Colonic mucosa (tissue), 4 donors: ENCODE measurements around the gene ADISSP. TPM values are rescaled to one million over a fixed set of nuclear protein-coding genes. Genes with fewer than 3 reads are reported as not detected.
A peak's percentile ranks its signal among the peaks of the same experiment; 100 is the strongest.

Experiments used
- DNase-seq: peaks from one replicate; pipeline ENCODE4 v3.0.0-alpha.2; 2020
- H3K27ac ChIP-seq: fragments of 200-600 bp; one replicate; pipeline ENCODE4 v1.8.0; 2021
- H3K27me3 ChIP-seq: fragments of 200-600 bp; one replicate; pipeline ENCODE4 v1.8.0; 2021
- H3K36me3 ChIP-seq: fragments of 200-600 bp; one replicate; pipeline ENCODE4 v1.8.0; 2021
- H3K4me1 ChIP-seq: fragments of 200-600 bp; one replicate; pipeline ENCODE4 v1.8.0; 2021; ENCODE audit warnings: mild to moderate bottlenecking
- H3K4me3 ChIP-seq: fragments of 200-600 bp; one replicate; pipeline ENCODE4 v1.8.0; 2021
- H3K9ac ChIP-seq, 2 donors: one replicate each; pipeline ENCODE4 v1.7.0; 2013; ENCODE audit warnings: control low read depth in 2 of 2, low read depth in 2 of 2, low read length in 2 of 2
- H3K9me3 ChIP-seq: fragments of 200-600 bp; one replicate; pipeline ENCODE4 v1.8.0; 2021
- CTCF ChIP-seq: fragments of 200-600 bp; IDR thresholded peaks from one replicate; pipeline ENCODE4 v1.8.0; 2022; ENCODE audit warnings: antibody characterized with exemption, mild to moderate bottlenecking
- intact Hi-C: fragments of 100-400 bp; cut with DNase I; formaldehyde crosslinking; loops from one replicate; pipeline ENCODE4 v1.14.1; 2022
- total RNA-seq, 2 donors: library from RNA; stranded (reverse); fragmentation: NEBNext Ultra II Directional in 1 of 2; extraction: Animal tissue kit (Norgen Biotek cat#: 25700) in 1 of 2; gene quantifications; one replicate each; pipeline ENCODE4 v1.2.1, GENCODE V29; 2021
- donor health status: healthy.
- donor health status: DM: no; HTN: no; CAD: no.
- donor health status: DM: no; HTN: no; CAD: no.

ADISSP gene
- total RNA-seq, 2 donors from 2014 or later = 20.6 to 37.7 TPM

- Histone ChIP-seq H3K9ac (peak overlapping the region in 1 of 2 donors; percentile 70), H3K9me3 (no peaks in the 10 kb centered on the region), H3K4me1 (peaks cover 23% of the 10 kb centered on the region), H3K36me3 (no peaks in the 10 kb centered on the region), H3K4me3 (no peak overlapping the region), H3K27ac (peak overlapping the region; percentile 90), H3K27me3 (no peaks in the 10 kb centered on the region)
- intact Hi-C loops = no loop called here
- TF ChIP-seq CTCF = no peak
- DNase-seq = no peak
Measured at GRCh38 chr20:3812975-3813847, 45.7 kb upstream of the ADISSP start.

- Histone ChIP-seq H3K36me3 (no peaks in the 10 kb centered on the region), H3K9me3 (no peaks in the 10 kb centered on the region), H3K4me3 (no peak overlapping the region), H3K27ac (peak overlapping the region; percentile 90), H3K27me3 (no peaks in the 10 kb centered on the region), H3K4me1 (peaks cover 30% of the 10 kb centered on the region), H3K9ac (peak overlapping the region; percentile 27 to 69)
- intact Hi-C loops = no loop called here
- DNase-seq = no peak
- TF ChIP-seq CTCF = no peak
Measured at GRCh38 chr20:3812259-3812681, 44.7 kb upstream of the ADISSP start.

GRCh38 chr20:3811467-3812258 lies 44.1 kb upstream of the ADISSP start:
- peak overlapping the region; percentile 6 for H3K4me3 ChIP-seq
- no peak for TF ChIP-seq CTCF
- no peaks in the 10 kb centered on the region for H3K9me3 ChIP-seq
- H3K36me3 ChIP-seq = no peaks in the 10 kb centered on the region
- H3K4me1 ChIP-seq = peaks cover 36% of the 10 kb centered on the region
- H3K9ac ChIP-seq = peak overlapping the region; percentile 40 to 92
- intact Hi-C loops = no loop called here
- peak; percentile 99 for DNase-seq
- H3K27ac ChIP-seq = peak overlapping the region; percentile 90
- no peaks in the 10 kb centered on the region for H3K27me3 ChIP-seq

- peaks cover 38% of the 10 kb centered on the region for H3K4me1 ChIP-seq
- H3K9me3 ChIP-seq = no peaks in the 10 kb centered on the region
- DNase-seq = no peak
- peak overlapping the region; percentile 97 for H3K27ac ChIP-seq
- no peak overlapping the region for H3K4me3 ChIP-seq
- peaks cover under 1% of the 10 kb centered on the region for H3K36me3 ChIP-seq
- no peak for TF ChIP-seq CTCF
- peak overlapping the region in 1 of 2 donors; percentile 78 for H3K9ac ChIP-seq
- intact Hi-C loops = no loop called here
- no peaks in the 10 kb centered on the region for H3K27me3 ChIP-seq
Measured at GRCh38 chr20:3808544-3808943, 41.0 kb upstream of the ADISSP start.

- peak overlapping the region; percentile 97 for H3K27ac ChIP-seq
- H3K9me3 ChIP-seq = no peaks in the 10 kb centered on the region
- H3K4me1 ChIP-seq = peaks cover 24% of the 10 kb centered on the region
- H3K27me3 ChIP-seq = no peaks in the 10 kb centered on the region
- TF ChIP-seq CTCF = no peak
- no peak overlapping the region for H3K4me3 ChIP-seq
- DNase-seq = no peak
- intact Hi-C loops = no loop called here
- no peak overlapping the region for H3K9ac ChIP-seq
- H3K36me3 ChIP-seq = peaks cover 24% of the 10 kb centered on the region
Measured at GRCh38 chr20:3804781-3805180, 37.2 kb upstream of the ADISSP start.
